Measurements from ENCODE around the gene MRPS22. TPM values are rescaled to one million over a fixed set of nuclear protein-coding genes. Genes with fewer than 3 reads are reported as not detected.
A peak's percentile ranks its signal among the peaks of the same experiment; 100 is the strongest.

The MRPS22 gene
- polyA plus RNA-seq, 3 donors, result 19.2 to 43.2 (median 39.0) TPM

GRCh38 chr3:139301183-139301582 lies 42.6 kb upstream of the MRPS22 start:
- Mint-ChIP-seq H3K36me3 (no peaks in the 10 kb centered on the region), H3K4me1 (no peaks in the 10 kb centered on the region), H3K4me3 (no peak overlapping the region), H3K9me3 (peaks cover 0 to 1% (median 0%) of the 10 kb centered on the region in 7 donors), H3K27ac (peak overlapping the region in 1 of 7 donors; percentile 24), H3K27me3 (ENCODE audit: low read depth in 3 of 3) (peaks cover 0 to 3% (median 0%) of the 10 kb centered on the region in 3 donors)
- Histone ChIP-seq H3K9ac (ENCODE audit: insufficient read depth, low read length, poor library complexity, severe bottlenecking) (no peak overlapping the region), H3K27ac (ENCODE audit: low read depth in 1 of 2, low read length in 2 of 2) (no peak overlapping the region), H3K79me2 (ENCODE audit: insufficient read depth, low read length) (no peaks in the 10 kb centered on the region), H2AFZ (ENCODE audit: insufficient read depth, low read depth, low read length, poor library complexity, severe bottlenecking) (no peak overlapping the region), H4K20me1 (ENCODE audit: insufficient read depth, low read length) (no peaks in the 10 kb centered on the region), H3K9me3 (replicated peaks in 1 of 2; ENCODE audit: control insufficient read depth in 1 of 2, insufficient read depth in 1 of 2, low read length in 2 of 2) (no peaks in the 10 kb centered on the region), H3K36me3 (replicated peaks in 1 of 2; ENCODE audit: control insufficient read depth in 1 of 2, insufficient read depth in 2 of 2, low read length in 2 of 2) (no peaks in the 10 kb centered on the region), H3K27me3 (ENCODE audit: control insufficient read depth in 2 of 2, insufficient read depth in 2 of 2, low read length in 2 of 2) (no peaks in the 10 kb centered on the region), H3K4me2 (replicated peaks; ENCODE audit: extremely low read depth, low read length, poor library complexity, severe bottlenecking) (no peak overlapping the region), H3K4me3 (replicated peaks in 1 of 3; ENCODE audit: low read depth in 2 of 3, low read length in 3 of 3) (no peak overlapping the region), H3K4me1 (ENCODE audit: control insufficient read depth in 1 of 2, insufficient read depth in 2 of 2, low read length in 2 of 2) (no peaks in the 10 kb centered on the region)
- TF ChIP-seq CTCF (IDR thresholded peaks at IDR 0.05), result no peak
- 94% methylated on average over 5 of the region's 6 CpGs for WGBS (ENCODE audit: insufficient coverage)
- DNase-seq, result no peak
- intact Hi-C loops (cut with micrococcal nuclease), result no loop called here

- Mint-ChIP-seq H3K4me1 (no peaks in the 10 kb centered on the region), H3K27me3 (ENCODE audit: low read depth in 3 of 3) (peaks cover 0 to 3% (median 0%) of the 10 kb centered on the region in 3 donors), H3K4me3 (no peak overlapping the region), H3K9me3 (peaks cover 0 to 1% (median 0%) of the 10 kb centered on the region in 7 donors), H3K36me3 (no peaks in the 10 kb centered on the region), H3K27ac (no peak overlapping the region)
- intact Hi-C loops (cut with micrococcal nuclease), result no loop called here
- TF ChIP-seq CTCF (IDR thresholded peaks at IDR 0.05), result no peak
- H3K9ac ChIP-seq (ENCODE audit: insufficient read depth, low read length, poor library complexity, severe bottlenecking), result no peak overlapping the region
- H3K4me1 ChIP-seq (ENCODE audit: control insufficient read depth in 1 of 2, insufficient read depth in 2 of 2, low read length in 2 of 2), result no peaks in the 10 kb centered on the region
- H3K27ac ChIP-seq (ENCODE audit: low read depth in 1 of 2, low read length in 2 of 2), result no peak overlapping the region
- no peaks in the 10 kb centered on the region for H3K79me2 ChIP-seq (ENCODE audit: insufficient read depth, low read length)
- H3K36me3 ChIP-seq (replicated peaks in 1 of 2; ENCODE audit: control insufficient read depth in 1 of 2, insufficient read depth in 2 of 2, low read length in 2 of 2), result no peaks in the 10 kb centered on the region
- H3K4me3 ChIP-seq (replicated peaks in 1 of 3; ENCODE audit: low read depth in 2 of 3, low read length in 3 of 3), result no peak overlapping the region
- DNase-seq, result no peak
- no peaks in the 10 kb centered on the region for H3K27me3 ChIP-seq (ENCODE audit: control insufficient read depth in 2 of 2, insufficient read depth in 2 of 2, low read length in 2 of 2)
- H4K20me1 ChIP-seq (ENCODE audit: insufficient read depth, low read length), result no peaks in the 10 kb centered on the region
- no peak overlapping the region for H2AFZ ChIP-seq (ENCODE audit: insufficient read depth, low read depth, low read length, poor library complexity, severe bottlenecking)
- WGBS (ENCODE audit: insufficient coverage), result 93% methylated on average over 4 of the region's 4 CpGs
- H3K4me2 ChIP-seq (replicated peaks; ENCODE audit: extremely low read depth, low read length, poor library complexity, severe bottlenecking), result no peak overlapping the region
- no peaks in the 10 kb centered on the region for H3K9me3 ChIP-seq (replicated peaks in 1 of 2; ENCODE audit: control insufficient read depth in 1 of 2, insufficient read depth in 1 of 2, low read length in 2 of 2)
Measured at GRCh38 chr3:139301654-139302053, 42.2 kb upstream of the MRPS22 start.

All from CD14-positive monocyte (primary cell).